Effector memory CD8-positive, alpha-beta T cell (primary cell): ENCODE data around the gene DEDD.

Source experiments
- ATAC-seq: fragments of 150-1000 bp; cut with Tn5 transposase; replicated peaks from 2 replicates; pipeline ENCODE4 v1.10.0; 2021; ENCODE audit warnings: mild to moderate bottlenecking, moderate library complexity
- DNase-seq, 3 experiments: peaks; one replicate each; pipeline ENCODE4 v3.0.0; 2021
- H3K27ac Mint-ChIP-seq, 2 donors: one replicate each; pipeline ENCODE4 v1.8.0; 2022; ENCODE audit warnings: mild to moderate bottlenecking in 2 of 2, mixed read lengths in 2 of 2, moderate library complexity in 2 of 2
- H3K27me3 Mint-ChIP-seq, 2 donors: one replicate each; pipeline ENCODE4 v1.8.0; 2022; ENCODE audit warnings: mixed read lengths in 2 of 2
- H3K36me3 Mint-ChIP-seq: one replicate; pipeline ENCODE4 v1.8.0; 2022; ENCODE audit warnings: mild to moderate bottlenecking, moderate library complexity, mixed read lengths; ENCODE audit not compliant: insufficient read depth
- H3K4me1 Mint-ChIP-seq, 2 donors: one replicate each; pipeline ENCODE4 v1.8.0; 2022; ENCODE audit warnings: low read depth in 2 of 2, mixed read lengths in 2 of 2
- H3K4me3 Mint-ChIP-seq, 2 donors: one replicate each; pipeline ENCODE4 v1.8.0; 2022; ENCODE audit warnings: mild to moderate bottlenecking in 2 of 2, mixed read lengths in 2 of 2, moderate library complexity in 2 of 2
- H3K9me3 Mint-ChIP-seq, 2 donors: one replicate each; pipeline ENCODE4 v1.8.0; 2022; ENCODE audit warnings: mixed read lengths in 2 of 2
- total RNA-seq, 9 experiments: gene quantifications; one replicate each; lab custom pipeline; 2026; lab: John Stamatoyannopoulos, UW

The DEDD gene, protein sequence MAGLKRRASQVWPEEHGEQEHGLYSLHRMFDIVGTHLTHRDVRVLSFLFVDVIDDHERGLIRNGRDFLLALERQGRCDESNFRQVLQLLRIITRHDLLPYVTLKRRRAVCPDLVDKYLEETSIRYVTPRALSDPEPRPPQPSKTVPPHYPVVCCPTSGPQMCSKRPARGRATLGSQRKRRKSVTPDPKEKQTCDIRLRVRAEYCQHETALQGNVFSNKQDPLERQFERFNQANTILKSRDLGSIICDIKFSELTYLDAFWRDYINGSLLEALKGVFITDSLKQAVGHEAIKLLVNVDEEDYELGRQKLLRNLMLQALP
- 30.8 to 50.8 (median 40.0) reads per million in 9 experiments for total RNA-seq

DNA sequence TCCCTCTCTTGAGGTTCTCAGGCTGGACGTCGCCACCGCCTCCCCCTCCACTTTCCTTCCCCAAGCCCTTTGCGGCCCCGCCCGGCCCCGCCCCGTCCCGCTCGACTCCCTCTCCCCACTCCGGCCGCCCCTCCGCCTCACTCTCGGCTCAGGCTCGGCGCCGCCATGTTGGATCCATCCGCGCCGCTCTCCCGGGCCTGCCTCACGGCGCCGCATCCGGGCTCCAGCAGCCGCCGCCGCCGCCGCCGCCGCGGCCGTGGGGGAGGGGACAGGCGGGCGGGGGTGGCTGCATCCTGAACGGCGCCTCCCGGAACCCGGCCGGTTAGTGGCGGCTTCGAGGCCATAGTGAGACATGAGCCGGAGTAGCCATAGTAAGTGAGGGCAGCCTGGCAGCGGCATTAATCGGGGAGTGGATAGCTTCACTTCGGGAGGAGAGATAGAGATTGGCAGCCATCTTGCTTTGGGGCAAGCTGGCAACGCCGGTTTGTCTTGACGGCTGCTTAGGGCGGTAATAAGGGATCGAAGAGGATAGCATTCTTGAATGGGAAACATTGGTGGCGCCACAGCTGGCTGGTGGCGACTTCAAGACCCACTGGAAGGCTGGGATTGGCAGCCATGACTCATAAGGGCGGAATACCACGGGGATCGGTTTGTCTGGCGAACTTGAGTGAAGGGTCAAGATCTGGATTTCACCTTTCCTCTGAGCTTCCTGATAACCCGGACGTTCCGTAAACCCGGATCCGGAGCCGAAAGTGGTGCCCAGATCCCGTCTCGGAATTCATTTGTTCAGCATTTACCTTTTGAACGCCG lies at the start of gene DEDD:
Gene DEDD (minus strand): TSS at position 258 of the 810 bp plus-strand sequence. CDS start 8,205 bp downstream, outside the sequence.
- Mint-ChIP-seq H3K27ac (no peak within 1 kb of the TSS), H3K36me3 (peaks cover 18% of the 10 kb centered on the region), H3K27me3 (no peaks in the 10 kb centered on the region), H3K4me3 (no peak within 1 kb of the TSS), H3K4me1 (peaks cover 18 to 39% of the 10 kb centered on the region in 2 donors), H3K9me3 (no peaks in the 10 kb centered on the region)
- peak; percentile 95 for ATAC-seq
- DNase-seq, result peak; percentile 83 to 85 (median 84)

DNA sequence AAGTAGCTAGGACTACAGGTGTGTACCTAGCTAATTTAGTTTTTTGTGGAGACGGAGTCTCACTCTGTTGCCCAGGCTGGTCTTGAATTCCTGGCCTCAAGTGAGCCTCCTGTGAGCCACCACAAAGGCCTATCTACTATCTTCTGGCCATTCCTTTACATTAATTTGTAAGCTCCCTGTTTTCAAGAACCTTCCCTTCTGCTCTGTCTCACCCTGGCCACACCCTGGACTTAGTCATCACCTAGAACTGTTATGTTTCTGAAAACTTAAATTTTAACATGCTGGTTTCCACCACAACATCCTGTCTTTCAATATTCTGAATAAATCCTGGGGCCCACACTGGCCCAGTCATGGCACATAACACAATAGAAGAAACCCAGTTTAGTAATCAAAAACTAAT lies 49.7 kb upstream of the DEDD start:
- no peaks in the 10 kb centered on the region for H3K27me3 Mint-ChIP-seq
- peak overlapping the region; percentile 91 to 94 for H3K27ac Mint-ChIP-seq
- peaks cover 65 to 73% of the 10 kb centered on the region in 2 donors for H3K4me1 Mint-ChIP-seq
- peak overlapping the region; percentile 95 to 99 for H3K4me3 Mint-ChIP-seq
- DNase-seq (peak in 2 of 3 experiments; percentile 36 to 44), ATAC-seq (peak; percentile 45)
- no peaks in the 10 kb centered on the region for H3K9me3 Mint-ChIP-seq
- H3K36me3 Mint-ChIP-seq, result peaks cover 14% of the 10 kb centered on the region

DNA sequence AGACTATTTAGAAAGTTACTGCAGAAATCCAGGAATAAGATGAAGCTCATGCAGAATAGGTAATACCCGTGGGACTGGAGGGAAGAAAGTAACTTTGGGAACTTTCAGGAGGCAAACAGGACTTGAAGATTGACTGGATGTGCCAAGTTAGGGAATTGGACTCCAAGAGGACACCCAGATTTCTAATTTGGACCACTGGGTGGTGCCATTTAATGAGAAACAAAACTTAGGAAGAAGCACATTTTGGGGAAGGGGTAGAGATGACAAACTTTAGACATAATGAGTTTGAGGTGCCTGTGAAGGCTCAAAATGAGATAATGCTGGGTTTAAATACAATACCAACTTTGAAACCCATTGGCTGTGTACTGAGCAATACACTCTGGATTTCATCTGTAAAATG lies 48.2 kb upstream of the DEDD start:
- H3K4me1 Mint-ChIP-seq, result peaks cover 66 to 73% of the 10 kb centered on the region in 2 donors
- ATAC-seq (no peak), DNase-seq (no peak)
- H3K27me3 Mint-ChIP-seq, result no peaks in the 10 kb centered on the region
- H3K4me3 Mint-ChIP-seq, result peak overlapping the region in 1 of 2 donors; percentile 36
- H3K36me3 Mint-ChIP-seq, result peaks cover 17% of the 10 kb centered on the region
- peak overlapping the region in 1 of 2 donors; percentile 94 for H3K27ac Mint-ChIP-seq
- H3K9me3 Mint-ChIP-seq, result no peaks in the 10 kb centered on the region

DNA sequence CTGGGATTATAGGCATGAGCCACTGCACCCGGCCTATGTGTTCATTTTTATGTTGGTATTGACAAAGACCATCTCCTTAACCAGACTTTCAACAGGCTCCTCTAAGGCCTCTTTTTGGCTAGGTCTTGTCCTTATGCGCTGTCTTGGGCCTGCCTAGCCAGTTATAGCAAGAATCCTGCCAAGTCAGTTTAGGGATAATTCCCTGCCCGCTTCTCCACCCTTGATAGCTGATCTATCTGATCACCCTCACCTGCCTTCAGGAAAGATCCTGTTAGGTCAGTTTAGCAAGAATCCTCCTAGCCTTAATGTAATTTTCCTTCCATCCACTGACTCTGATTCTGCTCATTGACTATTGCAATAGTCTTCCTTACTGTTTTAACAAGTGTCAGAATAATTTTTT lies 47.2 kb upstream of the DEDD start:
- DNase-seq (no peak), ATAC-seq (no peak)
- Mint-ChIP-seq H3K9me3 (no peaks in the 10 kb centered on the region), H3K27ac (peak overlapping the region; percentile 46 to 94), H3K4me1 (peaks cover 66 to 76% of the 10 kb centered on the region in 2 donors), H3K4me3 (peak overlapping the region; percentile 27 to 36), H3K27me3 (no peaks in the 10 kb centered on the region), H3K36me3 (peaks cover 21% of the 10 kb centered on the region)

DNA sequence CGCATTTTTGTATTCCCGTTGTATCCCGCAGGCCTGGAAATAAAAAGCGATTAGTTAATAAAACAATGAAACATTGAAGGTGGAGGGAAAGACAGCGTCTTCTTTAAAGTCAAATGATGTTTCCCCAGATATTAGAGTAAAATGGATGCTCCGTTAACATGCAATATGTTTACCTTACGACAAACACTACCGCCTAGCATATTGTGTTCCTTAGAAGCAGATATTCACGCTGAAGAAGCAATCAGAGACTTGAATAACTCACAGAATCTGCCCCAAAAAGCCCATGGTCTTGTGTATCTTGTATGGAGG lies 45.4 kb upstream of the DEDD start:
- DNase-seq, result no peak
- Mint-ChIP-seq H3K27ac (peak overlapping the region; percentile 97 to 99), H3K4me1 (peaks cover 62 to 69% of the 10 kb centered on the region in 2 donors), H3K4me3 (peak overlapping the region; percentile 96), H3K36me3 (peaks cover 36% of the 10 kb centered on the region), H3K9me3 (no peaks in the 10 kb centered on the region), H3K27me3 (no peaks in the 10 kb centered on the region)
- ATAC-seq, result no peak

DNA sequence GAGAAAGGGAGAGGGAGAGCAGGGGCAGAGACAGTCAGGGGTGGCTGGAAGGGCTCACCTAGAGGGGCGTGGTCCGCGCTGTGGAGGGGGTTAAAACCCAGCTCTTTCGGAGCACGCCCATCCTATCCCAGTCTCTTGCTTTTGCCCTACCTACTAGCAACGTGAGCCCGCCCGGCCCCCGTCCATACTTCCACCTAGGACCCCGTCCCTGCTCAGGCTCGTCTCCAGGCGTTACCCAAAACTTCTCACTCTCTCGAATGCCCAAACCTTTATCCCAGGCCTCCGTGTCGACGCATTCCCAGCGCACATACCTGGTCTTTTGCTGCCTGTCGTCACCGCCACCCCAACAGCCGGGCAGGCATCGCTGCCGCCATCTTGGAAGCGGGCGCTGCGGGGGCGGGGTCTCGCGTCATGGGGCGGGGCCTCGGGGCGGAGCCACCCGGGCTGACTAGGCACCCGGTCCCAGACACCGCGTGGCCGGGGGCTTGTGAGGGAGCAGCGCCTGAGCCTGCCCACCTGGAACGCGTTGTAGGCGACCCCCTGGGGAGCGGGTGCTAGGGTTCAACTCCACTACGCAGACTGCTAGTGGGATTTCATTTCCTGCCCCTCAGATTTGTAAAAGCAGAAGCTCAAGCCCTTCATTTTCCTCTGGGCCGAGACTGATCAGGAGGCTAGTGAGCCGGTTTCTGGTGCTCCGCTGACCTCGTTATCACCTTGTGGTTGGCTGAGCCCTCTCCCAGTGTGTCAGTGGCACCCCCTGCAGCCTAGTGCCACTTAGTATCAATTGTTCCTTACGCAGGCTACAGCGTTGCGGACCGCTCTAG lies 44.9 kb upstream of the DEDD start, which contains the start of gene B4GALT3:
Gene B4GALT3 (minus strand): TSS at position 396 of the 824 bp plus-strand sequence. CDS start 1,447 bp downstream, outside the sequence.
- Mint-ChIP-seq H3K4me3 (peak within 1 kb of the TSS; percentile 96), H3K27me3 (no peaks in the 10 kb centered on the region), H3K27ac (peak within 1 kb of the TSS; percentile 97 to 99), H3K36me3 (peaks cover 41% of the 10 kb centered on the region), H3K9me3 (no peaks in the 10 kb centered on the region), H3K4me1 (peaks cover 59 to 71% of the 10 kb centered on the region in 2 donors)
- peak; percentile 88 for ATAC-seq
- peak; percentile 93 to 97 (median 97) for DNase-seq

DNA sequence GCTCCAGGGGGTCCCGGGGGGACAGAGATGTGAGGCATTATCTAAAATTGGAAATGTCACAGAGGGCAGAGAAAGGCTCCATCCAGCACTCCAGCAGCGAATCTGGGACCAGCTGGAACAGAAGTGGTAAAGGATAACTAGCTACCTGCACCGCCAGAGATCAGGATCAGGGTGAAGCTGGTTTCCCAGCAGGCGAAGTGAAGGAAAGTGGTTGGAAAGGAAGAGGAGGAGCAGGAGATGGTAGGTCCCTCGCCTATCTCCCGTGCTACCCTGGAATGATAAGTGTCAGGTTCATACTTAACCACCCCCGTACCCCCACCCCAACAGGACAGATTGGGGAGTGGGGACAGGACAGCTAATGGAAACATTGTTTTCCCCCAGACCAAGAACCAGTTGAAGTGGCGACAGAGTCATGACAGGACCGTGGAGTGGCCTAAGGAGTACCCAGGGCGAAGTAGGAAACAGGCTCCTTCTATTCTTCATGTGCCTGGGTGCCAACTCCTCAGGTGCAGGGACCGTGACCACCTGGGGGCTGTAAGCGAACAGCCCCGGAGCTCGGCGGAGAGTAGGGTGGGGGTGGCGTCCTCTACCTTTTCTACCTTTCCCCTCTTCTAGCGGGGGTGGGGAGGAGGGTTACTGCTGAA lies 44.1 kb upstream of the DEDD start:
- peaks cover 54 to 66% of the 10 kb centered on the region in 2 donors for H3K4me1 Mint-ChIP-seq
- no peaks in the 10 kb centered on the region for H3K27me3 Mint-ChIP-seq
- ATAC-seq (no peak), DNase-seq (no peak)
- H3K36me3 Mint-ChIP-seq, result peaks cover 48% of the 10 kb centered on the region
- H3K27ac Mint-ChIP-seq, result peak overlapping the region; percentile 97 to 99
- H3K9me3 Mint-ChIP-seq, result no peaks in the 10 kb centered on the region
- H3K4me3 Mint-ChIP-seq, result peak overlapping the region; percentile 96

DNA sequence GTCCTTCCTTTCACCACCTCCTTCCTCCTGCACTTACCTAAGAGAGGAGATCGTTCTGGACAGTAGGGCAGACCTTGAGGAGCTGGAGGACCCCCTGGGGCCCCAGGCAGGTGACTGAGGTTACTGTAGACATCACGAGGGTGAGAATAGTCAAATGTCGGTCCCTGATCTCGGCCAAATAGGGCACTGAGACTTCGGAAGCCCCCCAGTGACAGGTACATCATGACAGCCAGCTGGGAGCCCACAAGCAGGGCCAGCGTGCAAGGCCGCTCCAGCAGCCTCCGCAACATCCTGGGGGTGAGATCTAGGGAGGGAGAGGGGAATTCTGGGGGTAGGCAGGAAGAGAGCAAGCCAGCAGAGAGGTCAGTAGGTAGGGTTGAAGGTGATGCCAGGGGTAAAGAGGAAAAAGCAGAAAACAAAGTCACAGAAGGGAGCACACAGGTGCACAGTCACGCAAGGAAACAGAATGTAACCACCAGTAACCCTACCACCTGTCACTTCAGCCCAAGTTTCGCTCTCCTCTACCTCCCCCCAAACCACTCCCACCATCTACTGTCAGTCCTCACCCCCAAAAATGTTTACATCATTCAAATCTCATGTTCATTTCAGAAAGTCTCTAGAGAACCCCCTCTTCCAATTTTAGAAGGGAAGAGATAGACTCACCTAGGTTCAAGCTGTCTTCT lies 43.4 kb upstream of the DEDD start:
- ATAC-seq (no peak), DNase-seq (no peak)
- peak overlapping the region; percentile 96 for H3K4me3 Mint-ChIP-seq
- no peaks in the 10 kb centered on the region for H3K27me3 Mint-ChIP-seq
- H3K4me1 Mint-ChIP-seq, result peaks cover 55 to 67% of the 10 kb centered on the region in 2 donors
- H3K36me3 Mint-ChIP-seq, result peaks cover 54% of the 10 kb centered on the region
- H3K27ac Mint-ChIP-seq, result peak overlapping the region; percentile 97 to 99
- H3K9me3 Mint-ChIP-seq, result no peaks in the 10 kb centered on the region

DNA sequence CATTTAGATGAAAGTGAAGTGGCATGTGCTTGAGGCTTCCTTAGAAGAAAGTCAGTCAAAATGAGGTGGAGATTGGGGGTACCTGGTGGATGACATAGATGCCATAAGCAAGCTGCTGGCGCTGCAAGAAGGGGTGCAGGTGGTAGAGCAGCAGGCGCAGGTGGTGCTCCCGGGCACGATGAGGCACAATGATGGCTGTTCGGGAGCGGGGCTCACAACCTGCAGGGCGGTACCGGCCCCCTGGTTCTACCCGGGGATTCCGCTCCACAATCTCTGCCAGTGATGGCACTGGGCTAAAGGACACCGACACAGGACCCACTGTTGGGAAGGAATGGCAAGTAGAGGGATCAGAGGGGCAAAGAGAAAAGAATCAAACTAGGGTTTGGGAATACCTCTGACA lies 42.4 kb upstream of the DEDD start:
- no peak for ATAC-seq
- no peaks in the 10 kb centered on the region for H3K27me3 Mint-ChIP-seq
- H3K9me3 Mint-ChIP-seq, result no peaks in the 10 kb centered on the region
- peaks cover 55% of the 10 kb centered on the region for H3K36me3 Mint-ChIP-seq
- H3K4me3 Mint-ChIP-seq, result peak overlapping the region; percentile 62 to 96
- peak overlapping the region in 1 of 2 donors; percentile 99 for H3K27ac Mint-ChIP-seq
- no peak for DNase-seq
- H3K4me1 Mint-ChIP-seq, result peaks cover 49 to 60% of the 10 kb centered on the region in 2 donors

DNA sequence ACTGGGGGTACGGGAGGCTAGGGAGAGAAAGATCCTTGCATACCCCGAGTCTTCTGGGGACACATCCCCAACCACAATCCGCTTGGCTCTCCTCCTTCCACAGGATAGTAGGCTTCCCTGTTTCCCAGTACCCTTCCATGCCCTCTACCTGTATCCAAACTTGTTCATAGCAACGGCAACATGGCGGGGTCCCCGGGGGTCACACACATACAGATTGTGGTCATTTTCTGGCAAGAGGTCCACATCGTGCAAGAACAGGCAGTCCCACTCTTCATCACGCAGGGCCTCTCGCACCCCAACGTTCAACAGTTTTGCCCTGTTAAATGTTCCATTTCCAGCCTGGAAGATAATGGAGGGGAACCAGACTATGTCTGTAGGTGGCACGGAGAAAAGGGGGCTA lies 41.2 kb upstream of the DEDD start:
- no peak for ATAC-seq
- Mint-ChIP-seq H3K9me3 (no peaks in the 10 kb centered on the region), H3K27ac (peak overlapping the region in 1 of 2 donors; percentile 89), H3K27me3 (no peaks in the 10 kb centered on the region), H3K36me3 (peaks cover 52% of the 10 kb centered on the region), H3K4me3 (no peak overlapping the region), H3K4me1 (peaks cover 49 to 60% of the 10 kb centered on the region in 2 donors)
- no peak for DNase-seq

DNA sequence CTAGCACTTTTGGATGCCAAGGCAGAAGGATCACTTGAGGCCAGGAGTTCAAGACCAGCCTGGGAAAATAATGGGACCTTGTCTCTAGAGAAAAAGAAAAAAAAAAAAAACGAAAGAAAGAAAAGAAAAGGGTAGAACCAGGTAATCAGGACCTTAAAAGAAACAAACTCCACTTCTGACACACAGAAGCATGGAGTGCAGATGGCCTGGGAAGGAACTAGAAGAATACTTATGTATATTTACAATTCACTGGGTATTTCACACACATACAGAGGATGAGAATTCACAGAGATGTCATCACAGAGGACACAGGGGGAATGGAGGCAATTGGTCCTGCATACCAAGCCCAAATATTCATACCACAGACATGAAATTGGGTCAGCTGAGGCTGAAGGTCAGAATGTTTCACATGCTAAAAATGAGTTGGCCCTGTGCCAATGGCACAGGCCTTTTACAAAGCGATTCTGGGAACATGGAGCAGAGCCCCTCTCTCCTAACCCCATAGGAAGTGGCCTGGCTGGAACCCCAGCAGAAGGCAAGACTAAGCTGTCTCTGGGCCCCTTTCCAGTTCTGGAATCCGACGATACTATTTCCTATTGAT lies 40.4 kb upstream of the DEDD start:
- Mint-ChIP-seq H3K27ac (peak overlapping the region in 1 of 2 donors; percentile 60), H3K4me1 (peaks cover 49 to 60% of the 10 kb centered on the region in 2 donors), H3K27me3 (no peaks in the 10 kb centered on the region), H3K9me3 (no peaks in the 10 kb centered on the region), H3K36me3 (peaks cover 55% of the 10 kb centered on the region), H3K4me3 (peak overlapping the region in 1 of 2 donors; percentile 46)
- ATAC-seq (no peak), DNase-seq (no peak)

DNA sequence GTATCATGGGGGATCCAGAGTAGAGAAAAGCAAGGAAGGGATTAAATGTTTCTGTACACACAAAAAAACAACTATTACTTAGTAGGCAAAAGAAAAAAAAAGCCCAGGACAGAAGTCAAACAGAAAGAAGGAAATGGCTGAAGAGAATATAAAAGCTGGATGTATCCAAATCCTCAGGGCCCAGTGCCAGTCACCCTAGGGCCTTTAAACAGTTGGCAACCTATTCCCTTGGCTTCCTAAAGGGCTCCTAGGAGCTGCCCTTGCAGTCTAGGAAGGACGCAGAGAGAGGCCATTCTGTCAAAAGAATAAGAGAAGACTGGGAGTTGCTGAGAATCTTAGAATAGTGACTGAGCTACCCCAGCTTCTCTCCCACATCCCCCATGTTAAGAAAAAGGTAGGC lies 39.9 kb upstream of the DEDD start:
- Mint-ChIP-seq H3K4me1 (peaks cover 48 to 58% of the 10 kb centered on the region in 2 donors), H3K4me3 (no peak overlapping the region), H3K9me3 (no peaks in the 10 kb centered on the region), H3K27ac (peak overlapping the region; percentile 16 to 60), H3K27me3 (no peaks in the 10 kb centered on the region), H3K36me3 (peaks cover 54% of the 10 kb centered on the region)
- ATAC-seq (no peak), DNase-seq (no peak)
